Neural progenitor cell (in vitro differentiated cells): ENCODE results near the gene CKLF.

ENCODE experiments used
- EZH2 ChIP-seq: fragments of 200-600 bp; sonication (generic); IDR thresholded peaks from 2 replicates; pipeline ENCODE4 v1.6.1; 2017; ENCODE audit warnings: antibody characterized with exemption, mild to moderate bottlenecking, moderate library complexity
- EZH2phosphoT487 ChIP-seq: fragments of 200-600 bp; sonication (generic); IDR thresholded peaks from 2 replicates; pipeline ENCODE4 v1.6.1; 2017; ENCODE audit warnings: antibody characterized with exemption

GRCh38 chr16:66576296-66576695 is 23.9 kb downstream of the CKLF start:
- no peak for TF ChIP-seq EZH2
- TF ChIP-seq EZH2phosphoT487: no peak
